ENCODE measurements around the gene REEP6.

- TF ChIP-seq CTCF (IDR thresholded peaks at IDR 0.05; ENCODE audit: low read length) (no peak), EZH2 (optimal IDR thresholded peaks at IDR 0.05; ENCODE audit: low read depth, low read length) (no peak), EZH2phosphoT487 (IDR thresholded peaks at IDR 0.05; ENCODE audit: low read length) (no peak)
Measured at GRCh38 chr19:1468274-1468820, 22.6 kb upstream of the REEP6 start.

Data from MM.1S (cell line).